Neural crest cell (in vitro differentiated cells): ENCODE results near the gene TSPAN7. TPM values are rescaled to one million over a fixed set of nuclear protein-coding genes. Genes with fewer than 3 reads are reported as not detected.
A peak's percentile ranks its signal among the peaks of the same experiment; 100 is the strongest.

Source experiments
- DNase-seq: peaks from one replicate; pipeline ENCODE4 v3.0.0; 2021; ENCODE audit warnings: low read depth, mixed read lengths, low spot score
- H3K27ac Mint-ChIP-seq: one replicate; pipeline ENCODE4 v1.8.0; 2021; ENCODE audit warnings: mild to moderate bottlenecking, mixed read lengths; ENCODE audit not compliant: unreplicated experiment
- H3K27me3 Mint-ChIP-seq: 2 replicates; pipeline ENCODE4 v1.8.0; 2021; ENCODE audit warnings: low read depth, mild to moderate bottlenecking, mixed read lengths
- H3K36me3 Mint-ChIP-seq: 2 replicates; pipeline ENCODE4 v1.8.0; 2021; ENCODE audit warnings: low read depth, mild to moderate bottlenecking, mixed read lengths
- H3K4me1 Mint-ChIP-seq: 2 replicates; pipeline ENCODE4 v1.8.0; 2021; ENCODE audit warnings: mixed read lengths
- H3K4me3 Mint-ChIP-seq: one replicate; pipeline ENCODE4 v1.8.0; 2021; ENCODE audit warnings: mild to moderate bottlenecking, mixed read lengths
- H3K9me3 Mint-ChIP-seq: 2 replicates; pipeline ENCODE4 v1.8.0; 2021; ENCODE audit warnings: mixed read lengths
- total RNA-seq: library from RNA; stranded (reverse); gene quantifications from 2 replicates; pipeline ENCODE4 v1.2.1, GENCODE V29; 2021
- TF ChIP-seq, protein P1 (sequence below): fragments of 200-600 bp; sonication (generic); conservative IDR thresholded peaks from 2 replicates; pipeline ENCODE4 v1.5.0; 2021; ENCODE audit warnings: antibody characterized with exemption, mild to moderate bottlenecking

TSPAN7 gene
- total RNA-seq, 1 donor from 2014 or later, result 9.1 TPM

DNA sequence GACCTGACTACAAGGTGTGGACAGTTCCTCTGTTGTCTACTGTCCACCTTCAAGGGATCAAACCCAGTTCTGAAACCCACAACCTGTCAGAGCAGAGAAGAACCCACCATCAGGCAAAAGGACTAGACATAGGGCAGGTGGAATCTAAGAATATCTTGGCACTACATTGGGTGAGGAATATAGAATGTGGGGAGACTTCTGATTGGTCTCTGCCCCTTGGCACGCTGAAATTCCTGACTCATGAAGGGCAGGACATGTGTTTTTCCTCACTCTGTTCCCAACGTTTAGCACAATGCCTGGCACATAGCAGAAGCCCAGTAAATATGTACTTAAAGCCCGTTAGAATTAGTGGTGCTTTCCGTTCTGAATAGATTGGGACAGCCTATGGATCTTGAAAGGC lies 59.3 kb downstream of the TSPAN7 start:
- H3K27me3 Mint-ChIP-seq, result peaks cover 2% of the 10 kb centered on the region
- H3K9me3 Mint-ChIP-seq, result peaks cover 10% of the 10 kb centered on the region
- no peak overlapping the region for H3K27ac Mint-ChIP-seq
- DNase-seq, result no peak
- TF ChIP-seq, protein P1, sequence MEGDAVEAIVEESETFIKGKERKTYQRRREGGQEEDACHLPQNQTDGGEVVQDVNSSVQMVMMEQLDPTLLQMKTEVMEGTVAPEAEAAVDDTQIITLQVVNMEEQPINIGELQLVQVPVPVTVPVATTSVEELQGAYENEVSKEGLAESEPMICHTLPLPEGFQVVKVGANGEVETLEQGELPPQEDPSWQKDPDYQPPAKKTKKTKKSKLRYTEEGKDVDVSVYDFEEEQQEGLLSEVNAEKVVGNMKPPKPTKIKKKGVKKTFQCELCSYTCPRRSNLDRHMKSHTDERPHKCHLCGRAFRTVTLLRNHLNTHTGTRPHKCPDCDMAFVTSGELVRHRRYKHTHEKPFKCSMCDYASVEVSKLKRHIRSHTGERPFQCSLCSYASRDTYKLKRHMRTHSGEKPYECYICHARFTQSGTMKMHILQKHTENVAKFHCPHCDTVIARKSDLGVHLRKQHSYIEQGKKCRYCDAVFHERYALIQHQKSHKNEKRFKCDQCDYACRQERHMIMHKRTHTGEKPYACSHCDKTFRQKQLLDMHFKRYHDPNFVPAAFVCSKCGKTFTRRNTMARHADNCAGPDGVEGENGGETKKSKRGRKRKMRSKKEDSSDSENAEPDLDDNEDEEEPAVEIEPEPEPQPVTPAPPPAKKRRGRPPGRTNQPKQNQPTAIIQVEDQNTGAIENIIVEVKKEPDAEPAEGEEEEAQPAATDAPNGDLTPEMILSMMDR, result no peak
- no peaks in the 10 kb centered on the region for H3K36me3 Mint-ChIP-seq
- H3K4me1 Mint-ChIP-seq, result no peaks in the 10 kb centered on the region
- H3K4me3 Mint-ChIP-seq, result no peak overlapping the region

DNA sequence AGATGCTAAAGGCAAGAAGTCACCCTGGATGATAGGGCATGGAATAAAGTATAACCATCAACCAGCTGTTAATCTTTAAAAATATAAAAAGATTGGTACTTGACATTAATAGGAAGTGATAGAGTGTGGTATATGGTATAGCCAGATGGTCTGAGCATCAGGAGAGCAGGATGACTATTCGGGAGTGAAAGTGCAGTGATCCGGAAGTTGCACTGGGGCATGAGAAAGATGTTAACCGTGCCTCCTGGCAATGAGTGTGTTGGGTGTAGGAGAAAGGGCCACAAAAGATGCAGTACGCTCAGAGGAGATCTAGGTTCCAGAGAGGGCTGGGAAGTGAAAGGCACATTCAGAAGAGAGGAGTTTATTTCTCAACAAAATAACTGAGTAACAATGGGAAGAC lies 65.0 kb downstream of the TSPAN7 start:
- Mint-ChIP-seq H3K36me3 (no peaks in the 10 kb centered on the region), H3K9me3 (peaks cover 13% of the 10 kb centered on the region), H3K27me3 (peaks cover 2% of the 10 kb centered on the region), H3K4me3 (no peak overlapping the region), H3K4me1 (no peaks in the 10 kb centered on the region), H3K27ac (no peak overlapping the region)
- no peak for DNase-seq
- TF ChIP-seq, protein P1, result no peak

DNA sequence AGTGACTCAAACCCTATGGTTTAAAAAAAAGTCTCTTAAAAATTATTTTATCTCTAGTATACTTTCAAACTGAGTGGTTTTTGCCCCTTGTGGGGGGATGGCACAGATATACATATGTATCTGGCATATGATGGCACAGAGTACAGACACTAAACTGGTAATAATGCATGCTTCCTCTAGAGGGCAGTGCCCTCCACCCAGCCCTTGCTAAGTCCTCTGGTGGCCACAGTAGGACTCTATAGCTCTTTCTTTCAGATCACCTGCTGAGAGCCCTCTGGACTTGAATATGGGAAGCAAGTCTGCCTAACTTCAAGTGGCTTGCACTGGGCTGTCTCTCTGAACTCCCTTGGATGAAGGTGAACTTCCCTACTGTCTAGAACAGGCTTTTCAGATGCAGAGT lies 66.3 kb downstream of the TSPAN7 start:
- Mint-ChIP-seq H3K4me3 (no peak overlapping the region), H3K4me1 (no peaks in the 10 kb centered on the region), H3K9me3 (peaks cover 12% of the 10 kb centered on the region), H3K27ac (no peak overlapping the region), H3K27me3 (peaks cover 2% of the 10 kb centered on the region), H3K36me3 (no peaks in the 10 kb centered on the region)
- TF ChIP-seq, protein P1, result peak; percentile 48
- DNase-seq, result no peak

DNA sequence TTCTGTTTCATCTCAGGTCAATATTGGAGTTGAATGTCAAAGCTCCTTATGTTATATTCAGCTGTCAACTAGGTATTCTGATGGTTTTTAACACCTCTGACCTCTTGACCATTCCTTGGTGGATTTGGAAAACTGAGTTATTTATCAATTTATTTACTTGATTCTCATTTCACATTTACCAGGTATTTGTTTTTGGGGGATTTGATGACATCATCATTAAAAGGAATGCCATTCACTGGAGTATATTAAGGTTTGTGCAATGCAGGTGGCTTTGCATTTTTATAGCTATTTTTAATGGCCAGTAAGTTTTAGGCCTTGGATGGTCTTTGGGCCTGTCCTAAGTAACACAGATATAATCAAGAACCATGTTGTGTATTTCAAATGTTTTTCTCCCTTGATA lies 67.2 kb downstream of the TSPAN7 start:
- no peak for DNase-seq
- H3K4me3 Mint-ChIP-seq, result no peak overlapping the region
- no peak overlapping the region for H3K27ac Mint-ChIP-seq
- H3K27me3 Mint-ChIP-seq, result peaks cover 2% of the 10 kb centered on the region
- no peaks in the 10 kb centered on the region for H3K4me1 Mint-ChIP-seq
- H3K36me3 Mint-ChIP-seq, result no peaks in the 10 kb centered on the region
- TF ChIP-seq, protein P1, result no peak
- peaks cover 11% of the 10 kb centered on the region for H3K9me3 Mint-ChIP-seq

DNA sequence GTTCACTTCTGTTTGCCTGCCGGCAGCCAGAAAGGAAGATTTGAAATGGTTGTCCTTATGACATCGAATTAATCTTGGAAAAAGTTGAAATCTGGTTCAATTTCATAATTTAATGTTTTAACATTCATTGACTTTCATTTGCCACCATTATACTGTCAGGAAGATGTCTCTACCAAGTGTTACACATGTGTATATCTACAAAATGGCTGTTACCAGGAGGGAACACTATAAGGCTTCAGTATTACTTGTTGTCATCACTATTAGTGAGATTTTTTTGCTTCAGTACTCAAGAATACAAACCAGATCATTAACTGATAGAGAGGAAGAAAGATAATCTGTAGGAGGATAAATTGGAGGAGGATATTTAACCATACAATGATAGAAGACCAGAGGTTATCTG lies 71.2 kb downstream of the TSPAN7 start:
- H3K27ac Mint-ChIP-seq, result no peak overlapping the region
- no peaks in the 10 kb centered on the region for H3K27me3 Mint-ChIP-seq
- TF ChIP-seq, protein P1, result no peak
- H3K9me3 Mint-ChIP-seq, result peaks cover 6% of the 10 kb centered on the region
- H3K4me1 Mint-ChIP-seq, result no peaks in the 10 kb centered on the region
- DNase-seq, result no peak
- no peak overlapping the region for H3K4me3 Mint-ChIP-seq
- H3K36me3 Mint-ChIP-seq, result no peaks in the 10 kb centered on the region

DNA sequence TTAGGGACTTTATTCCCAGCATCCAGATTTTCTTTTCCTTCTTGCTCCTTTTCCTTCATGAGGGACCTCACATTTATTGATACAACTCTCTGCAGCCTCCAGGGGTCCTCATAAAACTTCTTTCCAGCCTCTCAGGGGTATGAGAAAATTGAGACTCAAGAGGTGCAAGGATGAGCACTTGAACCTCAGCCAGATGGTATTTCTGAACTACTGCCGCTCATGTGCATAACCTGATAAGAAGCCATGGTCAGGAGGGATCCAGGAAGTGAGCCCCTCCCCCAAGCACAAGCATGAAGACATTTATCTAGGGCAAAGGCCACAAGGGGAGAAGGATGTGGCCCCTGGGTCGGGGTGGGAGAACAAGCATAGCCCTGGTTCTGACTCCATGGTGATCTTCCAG lies 73.3 kb downstream of the TSPAN7 start:
- TF ChIP-seq, protein P1, result no peak
- H3K27ac Mint-ChIP-seq, result no peak overlapping the region
- no peak for DNase-seq
- no peak overlapping the region for H3K4me3 Mint-ChIP-seq
- H3K36me3 Mint-ChIP-seq, result no peaks in the 10 kb centered on the region
- no peaks in the 10 kb centered on the region for H3K4me1 Mint-ChIP-seq
- H3K9me3 Mint-ChIP-seq, result peaks cover 6% of the 10 kb centered on the region
- no peaks in the 10 kb centered on the region for H3K27me3 Mint-ChIP-seq
